ENCODE measurements around the gene TCF12. TPM values are rescaled to one million over a fixed set of nuclear protein-coding genes. Genes with fewer than 3 reads are reported as not detected.

Gene TCF12
- total and polyA plus RNA-seq, 2 of the 8 experiments (the other 6 are each of a cell fraction or from before 2014, with no cell fraction given), result 85.8 to 101 TPM

GRCh38 chr15:57203906-57204305 is 285.5 kb downstream of the TCF12 start:
- 80% methylated on average over 2 of the region's 2 CpGs; no CpG with 5 or more reads in 1 of the 2 experiments for WGBS, 2 experiments (ENCODE audit: extremely low coverage in 1 of 2, insufficient coverage in 1 of 2, insufficient read length in 1 of 2, insufficient replicate concordance in 2 of 2, low coverage in 1 of 2, low lambda C conversion rate in 2 of 2, missing lambda C conversion rate in 1 of 2)
- Histone ChIP-seq H3K14ac (ENCODE audit: insufficient read length) (no peak overlapping the region), H3K23ac (ENCODE audit: insufficient read length) (no peak overlapping the region), H2BK12ac (ENCODE audit: low read depth, low read length) (no peak overlapping the region), H3K79me1 (ENCODE audit: low read depth, low read length) (no peaks in the 10 kb centered on the region; the same call in 1 of the 2 replicates), H3K4me3 (ENCODE audit: extremely low read depth in 1 of 4, insufficient read depth in 2 of 4, low read depth in 3 of 4, low read length in 4 of 4) (no peak overlapping the region), H3K36me3 (ENCODE audit: control insufficient read depth in 2 of 4, insufficient read depth in 4 of 4, low read length in 3 of 4) (no peaks in the 10 kb centered on the region), H3K56ac (replicated peaks; ENCODE audit: insufficient read length, low read depth, low read length) (no peak overlapping the region), H4K91ac (replicated peaks; ENCODE audit: insufficient read length, low read length) (no peak overlapping the region), H3K23me2 (ENCODE audit: low read depth, low read length) (no peaks in the 10 kb centered on the region), H2BK120ac (replicated peaks; ENCODE audit: low read depth, low read length) (no peak overlapping the region), H2BK20ac (ENCODE audit: low read length) (no peak overlapping the region), H4K20me1 (replicated peaks in 1 of 2; ENCODE audit: control insufficient read depth in 1 of 2, insufficient read depth in 2 of 2, low read length in 2 of 2) (no peaks in the 10 kb centered on the region), H3K27me3 (replicated peaks in 1 of 4; ENCODE audit: control insufficient read depth in 3 of 4, extremely low read depth in 1 of 4, insufficient read depth in 3 of 4, low read length in 3 of 4) (no peaks in the 10 kb centered on the region), H3K27ac (ENCODE audit: low read depth, low read length) (no peak overlapping the region), H3K18ac (ENCODE audit: extremely low read depth, low read length) (no peak overlapping the region), H3K79me2 (ENCODE audit: control insufficient read depth in 1 of 2, insufficient read depth in 2 of 2, low read length in 2 of 2) (peaks cover 0 to 15% of the 10 kb centered on the region in 2 experiments; a peak in 2 of 4 replicates), H3K9me3 (ENCODE audit: insufficient read depth in 2 of 2, low read depth in 1 of 2, low read length in 1 of 2) (no peaks in the 10 kb centered on the region), H3K4me1 (replicated peaks in 1 of 4; ENCODE audit: control insufficient read depth in 3 of 4, insufficient read depth in 4 of 4, low read length in 3 of 4) (peaks cover 0 to 18% (median under 1%) of the 10 kb centered on the region in 4 experiments; a peak in 4 of 7 replicates), H4K5ac (ENCODE audit: insufficient read length, low read depth, low read length) (no peak overlapping the region), H3K4ac (replicated peaks; ENCODE audit: insufficient read length, low read depth, low read length) (no peak overlapping the region), H3K9ac (replicated peaks in 1 of 4; ENCODE audit: extremely low read depth in 1 of 4, low read depth in 3 of 4, low read length in 3 of 4) (no peak overlapping the region), H2BK5ac (ENCODE audit: low read depth, low read length) (0 out of 2 replicates have a peak overlapping the region, but pooled peaks have one; percentile 5), H2AFZ (ENCODE audit: low read length) (no peak overlapping the region), H2AK5ac (ENCODE audit: low read depth, low read length) (no peak overlapping the region), H3K4me2 (ENCODE audit: insufficient read depth in 1 of 2, low read depth in 2 of 2, low read length in 2 of 2) (no peak overlapping the region), H4K8ac (ENCODE audit: extremely low read depth, insufficient read depth, low read length) (no peak overlapping the region; the same call in 1 of the 2 replicates), H2BK15ac (ENCODE audit: low read length) (0 out of 2 replicates have a peak overlapping the region, but pooled peaks have one; percentile 50)
- FAIRE-seq, result no peak
- DNase-seq (ENCODE audit: low read depth in 1 of 2, low spot score in 2 of 2), result no peak
- CTCF ChIA-PET (ENCODE audit: partially characterized antibody), result interaction anchor here (1.8 kb wide), 1 partner anchor 17 kb away, joined by 4 read pairs; no protein-coding TSS in a partner anchor
- POLR2A ChIA-PET (ENCODE audit: partially characterized antibody), result no interaction called here
- TF ChIP-seq ZNF274 (IDR thresholded peaks at IDR 0.05; ENCODE audit: borderline replicate concordance, extremely low read depth, low read length), result no peak
- TF ChIP-seq YY1 (IDR thresholded peaks at IDR 0.05; ENCODE audit: low read depth, low read length), result no peak
- TF ChIP-seq KDM1A (IDR thresholded peaks at IDR 0.05; ENCODE audit: borderline replicate concordance, low read length), result no peak
- no peak for TF ChIP-seq CREB1 (IDR thresholded peaks at IDR 0.05)
- no peak for TF ChIP-seq CHD1 (IDR thresholded peaks at IDR 0.05; ENCODE audit: low read depth, low read length)
- TF ChIP-seq POU5F1 (IDR thresholded peaks at IDR 0.05; ENCODE audit: low read depth, low read length), result no peak
